DOHH2 (cell line): Measurements from ENCODE around the gene AFG3L2.

ENCODE experiments used
- EZH2phosphoT487 ChIP-seq: fragments of 200-600 bp; sonication (generic); IDR thresholded peaks from 2 replicates; pipeline ENCODE4 v1.6.1; 2017; ENCODE audit warnings: borderline replicate concordance, mild to moderate bottlenecking, antibody characterized with exemption, low read length, moderate library complexity, mixed read lengths
- TF ChIP-seq, protein P1 (sequence below): fragments of 200-600 bp; sonication (generic); IDR thresholded peaks from one replicate; pipeline ENCODE4 v1.5.1; 2014; ENCODE audit warnings: antibody characterized with exemption, mild to moderate bottlenecking, low read depth, low read length; ENCODE audit not compliant: poor library complexity, severe bottlenecking

- TF ChIP-seq, protein P1, sequence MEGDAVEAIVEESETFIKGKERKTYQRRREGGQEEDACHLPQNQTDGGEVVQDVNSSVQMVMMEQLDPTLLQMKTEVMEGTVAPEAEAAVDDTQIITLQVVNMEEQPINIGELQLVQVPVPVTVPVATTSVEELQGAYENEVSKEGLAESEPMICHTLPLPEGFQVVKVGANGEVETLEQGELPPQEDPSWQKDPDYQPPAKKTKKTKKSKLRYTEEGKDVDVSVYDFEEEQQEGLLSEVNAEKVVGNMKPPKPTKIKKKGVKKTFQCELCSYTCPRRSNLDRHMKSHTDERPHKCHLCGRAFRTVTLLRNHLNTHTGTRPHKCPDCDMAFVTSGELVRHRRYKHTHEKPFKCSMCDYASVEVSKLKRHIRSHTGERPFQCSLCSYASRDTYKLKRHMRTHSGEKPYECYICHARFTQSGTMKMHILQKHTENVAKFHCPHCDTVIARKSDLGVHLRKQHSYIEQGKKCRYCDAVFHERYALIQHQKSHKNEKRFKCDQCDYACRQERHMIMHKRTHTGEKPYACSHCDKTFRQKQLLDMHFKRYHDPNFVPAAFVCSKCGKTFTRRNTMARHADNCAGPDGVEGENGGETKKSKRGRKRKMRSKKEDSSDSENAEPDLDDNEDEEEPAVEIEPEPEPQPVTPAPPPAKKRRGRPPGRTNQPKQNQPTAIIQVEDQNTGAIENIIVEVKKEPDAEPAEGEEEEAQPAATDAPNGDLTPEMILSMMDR = no peak
- TF ChIP-seq EZH2phosphoT487 = no peak
These were observed 10.2 kb downstream of the AFG3L2 start for GRCh38 chr18:12366784-12367183.
